RWPE2 (cell line): ENCODE results near the gene INAFM2.

Experiments
- ATAC-seq: fragments of 200-7000 bp; cut with Tn5 transposase; 3 replicates; pipeline ENCODE4 v1.9.1; 2021; ENCODE audit warnings: low read depth
- DNase-seq: peaks from one replicate; pipeline ENCODE4 v3.0.0-alpha.2; 2020; ENCODE audit warnings: low spot score
- H3K27ac ChIP-seq: fragments of 450-650 bp; 2 replicates; pipeline ENCODE4 v1.5.1; 2017; ENCODE audit warnings: mild to moderate bottlenecking; ENCODE audit not compliant: poor library complexity, severe bottlenecking
- H3K27me3 ChIP-seq: fragments of 250-450 bp; sonication (Bioruptor Pico); 2 replicates; pipeline ENCODE4 v1.5.1; 2021; ENCODE audit warnings: mild to moderate bottlenecking, moderate library complexity; ENCODE audit not compliant: insufficient read depth, poor library complexity, severe bottlenecking
- H3K36me3 ChIP-seq: fragments of 250-450 bp; sonication (Bioruptor Pico); 2 replicates; pipeline ENCODE4 v1.5.1; 2020; ENCODE audit warnings: low read depth, mild to moderate bottlenecking, moderate library complexity
- H3K4me1 ChIP-seq: fragments of 250-450 bp; sonication (Bioruptor Pico); 2 replicates; pipeline ENCODE4 v1.5.1; 2021; ENCODE audit warnings: mild to moderate bottlenecking, moderate library complexity; ENCODE audit not compliant: insufficient read depth, poor library complexity, severe bottlenecking
- H3K4me3 ChIP-seq: fragments of 250-450 bp; sonication (Bioruptor Pico); 2 replicates; pipeline ENCODE4 v1.5.1; 2021; ENCODE audit warnings: mild to moderate bottlenecking, moderate library complexity; ENCODE audit not compliant: severe bottlenecking
- H3K9me3 ChIP-seq: fragments of 250-450 bp; sonication (Bioruptor Pico); 2 replicates; pipeline ENCODE4 v1.5.1; 2021; ENCODE audit warnings: mild to moderate bottlenecking, moderate library complexity; ENCODE audit not compliant: severe bottlenecking
- TF ChIP-seq, protein P1 (sequence below): fragments of 450-650 bp; IDR thresholded peaks from one replicate; pipeline ENCODE4 v1.5.1; 2017; ENCODE audit warnings: mild to moderate bottlenecking, moderate library complexity; ENCODE audit not compliant: poor library complexity, severe bottlenecking

INAFM2 gene

DNA sequence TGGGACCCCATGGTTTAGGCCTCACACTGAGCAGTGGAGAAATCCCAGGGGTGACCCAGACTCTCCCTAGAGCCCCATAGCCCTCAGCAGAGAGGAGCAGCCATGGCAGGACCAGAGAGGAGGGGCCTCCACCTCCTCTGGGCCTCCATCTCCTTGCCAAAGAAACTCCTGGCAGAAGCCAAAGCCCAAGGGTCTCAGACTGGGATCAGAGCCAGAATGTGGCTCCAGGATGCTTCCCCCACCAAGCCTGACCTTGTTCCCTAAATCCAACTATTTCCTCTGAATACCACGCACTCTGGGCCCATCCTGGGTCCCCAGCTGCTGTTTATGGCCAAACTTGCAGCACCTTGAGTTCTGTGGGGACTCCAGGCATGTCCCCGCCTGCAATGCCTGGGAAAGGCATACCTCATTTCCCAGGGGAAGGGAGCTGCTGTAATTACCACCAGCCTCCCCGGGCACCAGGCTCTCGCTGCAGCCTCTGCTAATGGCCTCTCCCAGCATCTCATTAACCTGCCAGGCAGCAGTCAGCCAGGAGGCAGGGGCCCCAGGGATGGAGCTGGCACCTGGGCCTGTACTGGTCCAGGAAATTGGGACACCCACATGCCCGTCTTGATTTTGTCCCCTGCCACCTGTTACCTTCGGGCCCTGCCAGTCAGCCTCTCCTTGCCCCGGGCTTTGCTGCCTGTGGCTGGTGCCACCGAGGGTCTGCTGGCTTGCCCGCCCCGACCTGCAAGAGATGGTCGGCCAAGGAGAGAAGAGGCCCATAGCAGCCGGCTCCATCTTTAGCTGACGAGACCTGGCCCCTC lies 12.6 kb downstream of the INAFM2 start:
- TF ChIP-seq, protein P1, sequence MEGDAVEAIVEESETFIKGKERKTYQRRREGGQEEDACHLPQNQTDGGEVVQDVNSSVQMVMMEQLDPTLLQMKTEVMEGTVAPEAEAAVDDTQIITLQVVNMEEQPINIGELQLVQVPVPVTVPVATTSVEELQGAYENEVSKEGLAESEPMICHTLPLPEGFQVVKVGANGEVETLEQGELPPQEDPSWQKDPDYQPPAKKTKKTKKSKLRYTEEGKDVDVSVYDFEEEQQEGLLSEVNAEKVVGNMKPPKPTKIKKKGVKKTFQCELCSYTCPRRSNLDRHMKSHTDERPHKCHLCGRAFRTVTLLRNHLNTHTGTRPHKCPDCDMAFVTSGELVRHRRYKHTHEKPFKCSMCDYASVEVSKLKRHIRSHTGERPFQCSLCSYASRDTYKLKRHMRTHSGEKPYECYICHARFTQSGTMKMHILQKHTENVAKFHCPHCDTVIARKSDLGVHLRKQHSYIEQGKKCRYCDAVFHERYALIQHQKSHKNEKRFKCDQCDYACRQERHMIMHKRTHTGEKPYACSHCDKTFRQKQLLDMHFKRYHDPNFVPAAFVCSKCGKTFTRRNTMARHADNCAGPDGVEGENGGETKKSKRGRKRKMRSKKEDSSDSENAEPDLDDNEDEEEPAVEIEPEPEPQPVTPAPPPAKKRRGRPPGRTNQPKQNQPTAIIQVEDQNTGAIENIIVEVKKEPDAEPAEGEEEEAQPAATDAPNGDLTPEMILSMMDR = no peak
- no peaks in the 10 kb centered on the region for H3K9me3 ChIP-seq
- no peak overlapping the region for H3K4me3 ChIP-seq
- no peak for ATAC-seq
- peaks cover 40% of the 10 kb centered on the region for H3K36me3 ChIP-seq
- H3K27me3 ChIP-seq = no peaks in the 10 kb centered on the region
- peaks cover 24% of the 10 kb centered on the region for H3K4me1 ChIP-seq
- no peak for DNase-seq
- H3K27ac ChIP-seq = peak overlapping the region; percentile 97

DNA sequence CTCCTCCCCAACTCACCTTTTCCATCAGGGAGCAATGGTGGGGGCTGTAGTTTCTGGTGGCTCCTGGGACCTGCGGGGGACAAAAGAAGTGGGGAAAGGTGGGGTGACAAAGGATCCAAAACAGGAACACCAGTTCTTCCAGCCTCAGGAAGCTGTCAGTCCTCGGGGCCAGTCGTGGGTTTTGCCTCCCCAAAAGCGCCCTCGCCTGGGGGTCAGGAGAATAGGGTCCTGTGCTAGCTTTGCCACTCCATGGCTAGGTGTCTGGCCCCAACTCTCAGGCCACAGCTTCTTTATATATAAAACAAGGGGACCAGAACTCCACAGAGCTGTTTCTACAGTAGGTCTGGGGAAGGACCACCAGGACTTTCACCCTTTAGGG lies 13.2 kb downstream of the INAFM2 start:
- H3K9me3 ChIP-seq = no peaks in the 10 kb centered on the region
- H3K4me3 ChIP-seq = no peak overlapping the region
- peaks cover 40% of the 10 kb centered on the region for H3K36me3 ChIP-seq
- H3K4me1 ChIP-seq = peaks cover 30% of the 10 kb centered on the region
- H3K27me3 ChIP-seq = no peaks in the 10 kb centered on the region
- TF ChIP-seq, protein P1 = no peak
- H3K27ac ChIP-seq = peak overlapping the region; percentile 97
- DNase-seq (no peak), ATAC-seq (no peak)

DNA sequence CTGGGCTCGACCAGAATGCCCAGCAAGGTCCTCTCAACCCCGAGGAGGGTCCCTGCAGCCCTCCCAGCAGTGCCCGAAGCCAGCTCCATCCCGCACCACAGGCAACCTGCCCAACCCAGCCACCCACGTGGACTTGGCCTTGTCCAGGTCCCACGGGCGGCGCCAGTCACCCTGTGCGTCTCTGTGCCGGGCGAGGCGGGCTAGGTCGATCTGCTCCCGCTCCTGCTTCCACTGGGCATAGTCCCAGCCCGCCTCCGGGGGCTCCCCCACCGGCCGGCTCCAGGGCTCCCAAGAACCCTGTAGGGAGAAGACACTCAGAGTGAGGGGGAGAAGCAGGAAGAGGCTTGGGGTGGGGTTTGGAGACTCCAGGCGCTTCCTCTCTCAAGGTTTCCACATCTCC lies 14.1 kb downstream of the INAFM2 start:
- H3K36me3 ChIP-seq = peaks cover 40% of the 10 kb centered on the region
- peak overlapping the region; percentile 97 for H3K27ac ChIP-seq
- no peak for DNase-seq
- peaks cover 38% of the 10 kb centered on the region for H3K4me1 ChIP-seq
- no peak for ATAC-seq
- TF ChIP-seq, protein P1 = no peak
- no peaks in the 10 kb centered on the region for H3K27me3 ChIP-seq
- H3K4me3 ChIP-seq = no peak overlapping the region
- H3K9me3 ChIP-seq = no peaks in the 10 kb centered on the region

DNA sequence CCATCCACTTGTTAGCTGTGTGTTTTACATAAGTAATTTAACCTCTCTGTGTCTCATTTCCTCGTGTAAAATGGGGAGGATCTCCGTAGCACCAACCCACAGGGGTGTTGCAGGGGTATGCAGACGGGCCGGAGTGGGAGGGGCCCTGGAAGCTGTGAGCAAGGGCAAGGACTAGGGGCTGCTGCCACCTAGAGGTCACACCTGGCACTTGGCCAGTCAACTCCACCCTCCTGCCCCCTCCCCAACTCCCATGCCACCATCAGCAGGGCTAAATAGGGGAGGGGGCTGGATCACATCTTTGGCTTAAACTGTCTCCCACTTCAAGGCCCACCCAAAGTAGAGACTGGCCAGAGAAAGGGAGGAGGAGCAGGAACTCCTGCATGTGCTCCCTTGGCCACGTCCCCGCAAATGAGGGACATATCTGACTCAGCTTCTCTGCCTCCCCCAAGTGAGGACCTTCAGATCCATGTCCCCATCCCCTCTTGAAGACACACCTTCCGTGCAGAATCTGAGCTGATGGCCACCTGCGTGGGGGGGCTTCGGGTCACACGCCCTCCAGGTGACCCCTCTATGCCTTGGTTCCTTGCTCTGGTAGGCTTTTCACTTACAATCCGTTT lies 14.7 kb downstream of the INAFM2 start:
- Histone ChIP-seq H3K27me3 (no peaks in the 10 kb centered on the region), H3K27ac (peak overlapping the region; percentile 97), H3K36me3 (peaks cover 40% of the 10 kb centered on the region), H3K4me3 (no peak overlapping the region), H3K4me1 (peaks cover 44% of the 10 kb centered on the region), H3K9me3 (no peaks in the 10 kb centered on the region)
- DNase-seq (no peak), ATAC-seq (peak; percentile 5; the same call in 1 of the 3 replicates)
- TF ChIP-seq, protein P1 = peak; percentile 99
